Hematopoietic multipotent progenitor cell treated with erythropoietin and hydrocortisone succinate and interleukin-3 and kit ligand, for 8 days (in vitro differentiated cells): ENCODE data around the gene EHBP1L1.

Experiments used
- DNase-seq: peaks from one replicate; pipeline ENCODE4 v3.0.0-alpha.2; 2015

The EHBP1L1 gene

DNA sequence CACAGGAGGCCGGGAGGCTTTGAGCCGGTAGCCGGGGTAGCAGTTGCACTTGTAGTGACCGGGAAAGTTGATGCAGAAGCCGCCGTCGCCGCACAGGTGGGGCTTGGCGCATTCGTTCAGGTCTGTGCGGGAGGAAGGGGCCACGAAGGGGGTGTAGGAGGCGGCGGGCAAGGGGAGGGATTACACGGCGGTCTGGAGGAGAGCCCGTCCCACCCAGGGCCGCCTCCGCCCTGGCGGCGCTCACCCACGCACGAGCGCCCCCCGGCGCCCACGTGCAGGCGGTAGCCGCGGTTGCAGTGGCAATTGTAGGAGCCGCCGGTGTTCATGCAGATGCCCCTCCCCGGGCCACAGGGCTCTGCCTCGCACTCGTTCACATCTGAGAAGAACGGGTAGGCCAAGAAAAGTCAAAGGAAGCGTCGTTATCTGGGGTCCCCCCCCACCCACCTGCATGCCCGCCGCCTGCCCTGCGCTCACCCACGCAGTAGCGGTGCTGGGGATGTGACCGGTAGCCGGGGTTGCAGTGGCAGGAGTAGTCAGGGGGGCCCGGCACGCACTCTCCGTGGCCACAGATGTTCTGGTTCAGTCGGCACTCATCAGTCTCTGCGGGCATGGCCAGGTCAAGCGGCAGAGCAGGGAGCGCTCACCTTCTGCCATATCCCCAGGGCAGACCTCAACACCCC lies 28.3 kb upstream of the EHBP1L1 start:
- no peak for DNase-seq

DNA sequence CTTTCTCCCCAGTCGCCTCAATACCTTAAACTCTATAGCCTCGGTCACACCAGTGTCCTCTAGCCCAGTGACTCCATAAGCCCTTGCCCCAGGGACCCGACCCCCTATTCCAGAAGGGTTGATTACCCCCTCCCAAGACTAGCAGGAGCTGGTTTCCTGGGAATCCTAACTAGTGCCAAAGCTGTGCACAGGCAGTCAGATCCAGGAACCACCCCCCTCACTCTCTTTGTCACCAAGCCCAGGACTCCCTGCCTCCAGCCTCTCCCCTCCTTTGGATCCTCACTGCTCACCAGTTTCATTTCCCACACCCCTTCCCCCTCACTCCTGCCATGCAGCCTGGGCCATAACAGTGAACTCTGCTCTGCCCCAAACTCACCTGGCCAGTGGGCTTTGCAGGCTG lies 27.5 kb upstream of the EHBP1L1 start:
- no peak for DNase-seq

DNA sequence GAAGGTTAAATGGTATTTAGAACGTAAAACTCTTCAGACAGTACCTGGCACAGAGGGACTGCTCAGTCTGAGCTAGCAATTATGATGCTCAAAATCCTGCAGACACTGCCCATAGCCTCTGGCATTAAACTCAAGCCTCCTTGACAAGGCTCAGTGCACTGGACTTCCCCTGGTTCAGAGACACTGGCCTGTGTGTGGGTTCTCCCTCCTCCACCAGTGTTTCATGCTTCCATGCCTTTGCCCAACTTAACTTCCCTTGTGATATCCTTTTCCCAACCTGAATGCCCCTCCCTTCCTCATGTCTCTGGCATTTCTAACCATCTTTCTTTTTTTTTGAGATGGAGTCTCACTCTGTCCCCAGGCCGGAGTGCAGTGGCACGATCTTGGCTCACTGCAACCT lies 26.8 kb upstream of the EHBP1L1 start:
- no peak for DNase-seq

DNA sequence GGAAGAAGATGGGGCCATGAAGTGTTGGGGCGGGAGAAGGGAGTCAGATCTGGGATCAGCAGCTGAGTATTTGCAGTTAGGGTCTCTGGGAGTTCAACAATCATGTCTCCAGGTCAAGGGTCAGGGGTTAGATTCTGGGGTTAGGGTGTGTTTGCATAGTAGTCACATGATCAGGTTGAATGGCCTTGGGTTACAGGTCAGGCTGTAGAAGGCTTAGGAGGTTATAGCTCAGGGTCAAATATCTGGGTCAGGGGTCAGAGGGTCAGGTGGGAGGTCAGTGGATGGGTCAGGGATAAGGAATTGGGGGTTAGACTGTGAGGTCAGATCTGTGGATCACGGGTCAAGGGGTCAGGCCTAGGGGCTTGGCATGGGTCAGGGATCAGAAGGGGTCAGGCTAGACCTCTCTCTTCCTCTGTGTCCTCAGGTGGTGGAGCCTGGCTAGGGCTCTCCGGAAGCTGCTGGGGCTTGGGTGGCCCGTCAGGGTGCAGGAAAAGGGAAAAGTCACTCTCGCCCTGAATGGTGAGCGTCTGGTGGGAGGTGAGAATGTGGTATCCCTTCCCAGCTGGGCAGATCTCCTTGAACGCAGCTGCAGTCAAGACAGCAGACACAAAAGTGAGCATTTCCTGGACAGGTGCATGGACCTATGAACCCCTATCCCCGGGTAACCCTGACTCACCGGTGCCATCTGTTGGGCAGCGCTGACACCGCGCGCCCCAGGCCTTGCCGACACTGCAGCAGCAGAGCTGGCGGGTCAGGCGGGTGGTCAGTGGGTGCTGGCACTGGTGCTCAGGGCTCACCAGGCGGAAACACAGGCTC lies 24.1 kb upstream of the EHBP1L1 start:
- peak; percentile 66 for DNase-seq

DNA sequence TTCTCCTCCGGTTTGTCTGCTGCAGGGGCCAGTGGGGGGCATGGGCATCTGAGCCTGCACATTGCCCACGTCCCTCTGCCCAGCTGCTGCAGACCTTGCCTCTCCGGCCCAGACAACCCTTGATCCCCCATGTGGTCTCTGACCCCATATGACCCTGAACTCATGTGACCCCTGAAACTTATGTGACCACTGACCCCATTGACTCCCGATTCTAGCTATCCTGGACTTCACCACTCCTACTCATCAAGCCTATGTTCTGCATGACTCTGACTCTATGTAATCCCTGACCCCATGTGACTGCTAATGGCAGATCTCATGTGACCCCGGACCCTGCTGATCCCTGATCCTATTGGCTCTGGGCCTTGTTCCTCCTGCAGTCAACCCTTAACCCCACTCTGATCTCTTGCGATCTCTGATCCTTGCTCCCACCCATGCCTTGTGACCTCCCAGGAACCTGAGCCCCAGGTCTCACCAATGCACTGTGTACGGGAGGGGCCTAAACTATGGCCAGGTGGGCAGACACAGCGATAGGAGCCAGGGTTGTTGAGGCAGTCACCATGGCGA lies 23.4 kb upstream of the EHBP1L1 start:
- no peak for DNase-seq

DNA sequence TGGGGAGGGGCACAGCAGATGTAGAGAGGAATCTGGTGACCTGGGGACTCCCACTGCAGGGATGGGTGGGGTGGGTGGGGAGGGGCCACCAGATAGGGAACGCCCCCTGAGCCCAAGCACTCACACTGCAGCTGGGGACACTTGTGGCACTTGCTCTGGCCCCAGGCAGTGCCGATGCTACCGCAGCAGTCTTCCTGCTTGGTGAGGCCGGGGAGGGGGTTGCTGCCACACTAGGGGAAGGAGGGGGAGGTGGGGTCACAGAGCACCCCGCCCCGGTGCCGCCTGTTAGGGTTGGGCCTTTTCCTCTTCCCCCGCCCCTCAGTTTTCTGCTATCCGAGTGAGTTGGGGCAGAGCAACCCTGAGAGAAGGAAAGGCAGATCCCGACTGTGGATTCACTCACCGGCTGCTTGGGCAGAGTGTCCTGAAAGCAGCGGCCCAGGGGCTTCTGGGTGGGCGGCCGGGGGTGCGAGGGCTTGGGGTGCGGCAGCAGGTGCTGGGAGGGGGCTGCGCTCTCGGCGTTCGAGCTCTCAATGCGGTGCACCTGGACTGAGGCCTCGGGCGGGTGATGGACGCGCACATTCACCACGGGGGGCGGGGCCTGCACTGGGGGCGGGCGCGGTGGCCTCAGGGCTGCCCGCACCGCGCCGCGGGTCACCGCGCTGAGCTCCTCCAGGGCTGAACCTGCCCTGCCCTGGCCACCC lies 22.4 kb upstream of the EHBP1L1 start:
- peak; percentile 83 for DNase-seq

DNA sequence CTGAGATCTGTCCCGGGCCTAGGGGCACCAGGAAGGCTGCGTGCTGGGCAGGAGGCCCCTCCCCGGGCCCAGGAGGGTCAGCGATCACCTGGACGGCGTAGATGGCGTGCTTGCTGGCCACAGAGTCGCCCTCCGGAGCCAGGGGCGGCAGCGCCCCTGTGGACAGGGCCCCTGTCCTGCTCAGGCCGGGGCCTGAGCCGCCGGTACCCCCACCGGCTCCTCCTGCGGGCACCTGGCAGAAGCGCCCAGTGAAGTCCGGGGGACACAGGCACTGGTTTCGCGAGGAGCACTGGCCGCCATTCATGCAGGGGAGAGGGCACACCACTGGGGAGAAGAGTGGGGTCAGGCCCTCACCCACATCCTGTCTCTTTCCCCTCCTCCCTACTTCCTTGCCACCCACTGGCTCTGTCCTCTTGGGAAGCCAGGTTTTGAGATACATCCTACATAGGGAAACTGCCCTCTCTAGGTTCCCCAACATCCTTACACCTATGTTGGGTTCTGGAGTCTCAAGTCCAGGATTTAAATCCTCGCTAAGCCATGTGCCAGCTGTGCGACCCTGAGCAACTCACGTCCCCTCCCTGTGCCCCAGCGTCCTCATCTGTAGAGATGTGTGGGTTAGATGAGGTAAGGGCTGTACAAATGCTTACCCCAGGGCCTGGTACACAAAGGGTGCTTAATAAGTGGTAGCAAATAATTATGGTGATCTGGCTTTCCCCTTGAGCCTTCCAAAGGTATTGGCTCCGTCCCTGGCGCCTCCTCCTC lies 21.6 kb upstream of the EHBP1L1 start:
- DNase-seq, result no peak

DNA sequence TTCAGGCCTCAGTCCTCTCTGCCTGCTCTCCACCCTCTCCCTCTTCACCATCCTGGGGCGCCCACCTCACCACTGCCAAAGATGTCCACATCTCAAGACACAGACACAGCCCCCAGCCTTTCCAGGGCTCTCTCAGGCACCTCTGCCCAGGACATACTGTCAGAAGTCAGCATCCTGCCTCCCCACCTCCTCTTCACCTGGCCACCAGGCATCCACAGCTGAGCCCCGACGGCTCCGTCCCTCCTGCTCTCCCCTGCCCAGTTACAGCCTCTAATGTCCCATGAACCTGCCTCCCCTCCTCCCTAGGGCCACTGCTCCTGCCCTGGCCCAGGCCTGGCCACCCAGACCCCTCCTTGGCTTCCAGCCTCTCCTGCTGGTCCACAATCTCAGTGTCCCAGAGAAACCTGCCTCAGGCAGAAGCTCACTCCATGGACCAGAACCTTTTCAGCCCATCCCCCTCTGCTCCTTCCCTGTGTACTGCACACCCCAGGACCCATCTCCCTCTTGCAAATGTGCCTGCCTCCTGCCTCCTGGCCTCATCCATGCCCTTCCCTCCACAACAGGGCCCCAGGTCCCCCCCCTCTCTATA lies 20.9 kb upstream of the EHBP1L1 start:
- DNase-seq, result no peak

DNA sequence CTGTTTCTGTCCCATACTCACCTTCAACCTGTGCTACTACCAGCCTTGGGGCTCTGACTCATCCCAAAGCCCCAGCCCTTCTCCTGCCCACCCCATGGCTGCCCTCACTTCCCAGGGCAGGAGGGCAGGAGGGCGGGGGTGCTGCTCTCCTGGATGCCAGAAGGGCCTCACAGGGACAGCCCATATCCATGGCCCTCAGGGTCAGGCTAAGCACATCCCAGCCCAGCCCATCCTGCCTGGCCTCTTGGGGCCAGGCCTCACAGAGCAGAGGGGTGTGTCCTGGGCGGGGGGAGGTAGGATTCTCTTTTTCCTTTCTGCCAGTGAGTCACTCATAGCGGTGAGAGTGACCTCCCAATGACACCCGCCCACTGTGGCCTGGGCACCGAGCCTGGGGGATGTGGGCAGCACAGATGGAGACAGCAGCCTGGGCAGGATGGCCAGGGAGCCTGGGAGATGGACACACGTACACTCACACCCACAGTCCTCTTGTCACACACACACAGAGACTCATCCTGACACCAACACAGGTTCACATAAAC lies 20.1 kb upstream of the EHBP1L1 start:
- peak; percentile 43 for DNase-seq

DNA sequence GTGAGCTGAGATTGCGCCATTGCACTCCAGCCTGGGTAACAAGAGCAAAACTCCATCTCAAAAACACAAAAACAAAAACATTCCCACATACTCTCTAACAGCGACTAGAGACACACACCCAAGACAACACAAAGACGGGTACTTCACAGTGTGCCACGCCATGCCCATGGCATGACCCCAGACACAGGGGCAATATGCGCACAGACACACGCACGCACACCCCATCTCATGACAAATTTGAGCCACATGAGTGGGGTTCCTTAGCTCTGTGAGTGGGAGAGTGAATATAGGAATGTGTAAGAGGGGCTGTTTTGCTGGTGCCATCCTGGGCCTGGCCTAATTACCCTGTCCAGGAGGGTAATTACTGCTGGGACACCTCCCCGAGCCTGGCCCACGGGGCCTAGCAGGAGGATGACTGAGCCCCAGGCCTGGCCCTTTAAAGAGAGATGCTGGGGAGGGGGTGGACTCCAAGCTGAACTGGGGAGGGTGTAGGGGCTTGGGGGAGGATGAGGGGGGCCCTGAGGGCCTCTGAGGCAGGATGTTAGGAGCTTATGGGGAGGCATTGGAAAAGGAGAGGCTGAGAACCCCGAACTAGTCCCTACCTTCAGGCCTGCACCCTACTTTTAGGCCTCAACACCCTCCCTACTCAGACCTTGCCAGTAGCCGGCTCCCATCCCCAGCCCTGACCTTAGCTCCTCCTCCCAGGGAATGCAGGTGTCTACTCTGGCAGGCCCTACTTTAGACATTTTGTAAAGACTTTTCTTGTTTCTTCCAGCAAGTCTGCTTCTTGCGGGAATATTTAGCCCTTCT lies 19.2 kb upstream of the EHBP1L1 start:
- DNase-seq, result no peak

DNA sequence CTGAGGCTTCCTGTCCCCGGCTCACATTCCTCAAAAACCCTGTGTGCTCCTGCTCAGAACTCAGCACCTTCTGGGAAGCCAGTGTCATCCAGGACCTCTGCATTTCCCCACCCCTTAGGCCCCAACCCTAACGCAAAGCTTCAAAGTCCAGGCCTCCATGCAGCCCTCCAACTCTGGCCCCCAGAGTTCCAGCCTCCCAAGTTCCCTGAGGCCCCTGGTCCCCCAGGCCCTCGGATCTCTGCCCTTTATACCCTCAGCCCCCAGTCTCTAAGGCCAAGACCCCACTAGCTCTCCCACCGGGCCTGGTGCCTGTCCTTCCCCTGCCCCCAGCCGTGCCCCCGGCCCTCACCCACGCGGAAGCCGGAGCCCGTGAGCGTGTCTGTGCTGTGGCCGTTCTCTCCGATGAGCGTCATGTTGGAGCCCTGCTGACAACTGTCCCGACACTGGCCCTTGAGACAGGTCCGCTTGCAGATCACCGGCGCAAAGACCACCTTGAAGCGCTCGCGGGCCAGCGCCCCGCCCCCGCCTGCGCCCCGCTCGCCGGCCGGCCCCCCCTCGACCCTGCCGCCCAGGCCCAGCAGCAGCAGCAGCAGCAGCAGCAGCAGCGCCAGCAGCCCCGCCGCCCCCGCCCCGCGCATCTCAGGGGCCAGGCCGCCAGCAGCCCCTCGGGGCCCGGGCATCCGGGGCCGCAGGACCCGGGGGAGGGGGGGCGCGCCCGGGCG lies 18.4 kb upstream of the EHBP1L1 start:
- DNase-seq, result no peak

DNA sequence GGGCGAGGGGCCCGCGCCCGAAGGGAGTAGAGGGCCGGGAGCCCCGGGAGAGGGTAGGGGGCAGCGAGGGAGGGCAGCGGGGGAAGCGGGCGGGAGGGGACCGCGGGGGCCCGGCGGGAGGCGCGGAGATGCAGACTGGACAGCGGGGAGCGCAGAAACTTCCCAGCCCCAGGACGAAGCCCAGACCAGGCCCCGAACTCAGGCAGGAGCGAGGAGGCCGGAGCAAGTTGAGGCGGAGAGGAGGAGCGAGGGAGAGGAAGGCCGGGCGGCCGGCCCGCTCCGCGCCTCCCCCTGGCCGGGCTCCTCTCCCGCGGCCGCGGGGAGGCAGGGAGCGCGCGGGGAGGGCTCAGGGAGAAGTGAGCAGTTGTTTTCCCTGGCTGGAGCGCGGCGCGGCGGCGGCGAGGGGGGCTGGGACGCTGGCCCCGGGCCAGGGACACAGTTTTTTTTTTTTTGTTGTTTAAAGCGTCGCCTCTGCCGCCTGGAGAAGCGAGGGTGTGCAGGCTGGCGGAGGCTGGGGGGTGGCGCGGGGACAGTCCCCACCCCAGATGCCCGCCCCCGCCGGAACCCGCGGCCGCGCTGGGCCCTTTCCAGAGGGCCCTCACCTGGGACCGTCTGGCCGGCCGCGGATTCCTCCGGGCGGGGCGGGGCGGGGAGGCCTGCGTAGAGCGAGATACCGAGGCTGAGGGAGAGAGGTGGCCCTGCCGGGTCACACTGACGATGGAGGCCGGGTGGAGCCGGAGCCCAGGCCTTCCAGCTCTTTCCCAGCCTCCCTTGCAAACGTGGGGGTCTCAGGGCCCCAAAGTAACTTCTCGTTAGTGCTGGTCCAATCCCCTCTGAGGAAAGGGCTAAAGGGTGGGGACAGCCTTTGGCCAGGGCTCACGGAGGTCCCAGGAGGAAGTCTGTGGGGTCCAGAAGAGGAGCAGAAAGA lies 17.6 kb upstream of the EHBP1L1 start, which contains the start of gene LTBP3:
LTBP3 (minus strand) TSS at position 358 of the 928 bp plus-strand sequence. CDS start 400 bp downstream, outside the sequence.
- DNase-seq, result peak; percentile 73

DNA sequence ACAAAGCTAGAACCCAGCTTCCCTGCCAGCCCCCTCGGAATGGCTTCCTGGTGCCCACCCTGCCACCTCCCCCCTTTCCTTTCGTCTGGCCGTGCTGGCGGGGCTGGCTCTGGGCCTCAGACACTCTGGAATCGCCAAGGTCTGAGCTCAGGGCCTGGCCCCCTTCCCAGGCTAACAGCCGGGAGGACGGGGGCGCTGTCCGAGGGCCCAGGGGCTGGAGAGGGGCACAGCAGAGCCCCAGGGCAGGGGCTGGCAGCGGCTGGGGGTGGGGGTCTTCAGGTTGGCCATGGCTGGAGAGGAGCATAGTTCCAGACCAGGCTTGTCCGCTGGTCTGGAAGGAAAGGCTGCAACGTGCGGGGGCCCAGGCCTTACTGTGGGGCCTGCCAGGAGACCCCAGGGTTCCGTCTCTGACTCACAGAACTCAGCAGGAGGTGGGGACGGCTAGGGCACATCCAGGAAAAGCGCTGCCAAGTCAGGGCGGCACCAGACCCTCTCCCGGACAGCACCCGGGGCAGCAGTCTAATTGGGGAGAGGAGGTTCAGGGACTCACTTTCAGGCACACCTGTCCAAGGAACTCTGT lies 16.8 kb upstream of the EHBP1L1 start:
- no peak for DNase-seq

DNA sequence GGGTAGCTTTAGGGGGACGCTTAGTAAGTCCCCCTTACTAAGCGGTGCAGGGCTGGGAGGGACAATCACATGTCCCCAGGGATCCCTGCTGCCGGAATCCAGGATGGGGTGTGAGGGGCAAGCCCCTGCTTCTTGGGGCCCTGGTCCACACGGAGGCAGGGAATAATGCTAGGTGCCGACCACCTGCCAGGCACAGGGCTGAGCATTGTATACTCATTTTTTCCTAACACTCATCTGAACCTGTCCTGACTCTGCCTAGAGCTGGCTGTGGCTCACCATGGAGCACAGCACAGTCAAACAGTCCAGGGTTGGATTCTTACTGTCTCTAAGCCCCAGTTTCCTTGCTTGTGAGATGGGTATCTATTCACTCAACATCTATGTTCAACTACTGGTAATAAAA lies 16.3 kb upstream of the EHBP1L1 start:
- no peak for DNase-seq

DNA sequence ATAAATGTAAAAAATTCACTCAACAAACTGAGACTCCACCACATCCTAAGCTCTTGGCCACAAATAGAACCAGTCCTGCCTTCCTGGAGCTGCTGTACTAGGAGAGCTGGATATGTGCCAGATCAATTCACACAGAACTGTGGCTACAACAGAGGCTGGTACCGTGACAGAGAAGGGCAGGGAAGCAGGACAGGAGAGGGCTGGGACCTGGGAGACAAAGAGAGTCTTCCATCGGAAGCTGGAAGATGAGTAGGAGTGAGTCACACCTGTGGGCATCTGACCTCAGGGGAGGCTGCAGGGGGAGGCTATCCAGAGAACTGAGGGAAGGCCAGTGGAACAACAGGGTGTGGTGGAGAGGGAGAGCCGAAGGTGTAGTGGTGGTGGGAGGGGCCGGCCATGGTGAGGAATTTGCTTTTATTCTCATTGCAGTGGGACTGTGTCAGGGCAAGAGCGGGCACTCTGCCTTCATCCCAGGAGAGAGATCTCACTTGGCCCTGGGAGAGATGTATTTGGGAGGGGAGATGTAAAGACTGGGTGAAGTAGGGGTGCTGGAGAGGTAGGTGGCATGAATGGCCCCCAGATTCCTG lies 15.8 kb upstream of the EHBP1L1 start:
- DNase-seq, result peak; percentile 74

DNA sequence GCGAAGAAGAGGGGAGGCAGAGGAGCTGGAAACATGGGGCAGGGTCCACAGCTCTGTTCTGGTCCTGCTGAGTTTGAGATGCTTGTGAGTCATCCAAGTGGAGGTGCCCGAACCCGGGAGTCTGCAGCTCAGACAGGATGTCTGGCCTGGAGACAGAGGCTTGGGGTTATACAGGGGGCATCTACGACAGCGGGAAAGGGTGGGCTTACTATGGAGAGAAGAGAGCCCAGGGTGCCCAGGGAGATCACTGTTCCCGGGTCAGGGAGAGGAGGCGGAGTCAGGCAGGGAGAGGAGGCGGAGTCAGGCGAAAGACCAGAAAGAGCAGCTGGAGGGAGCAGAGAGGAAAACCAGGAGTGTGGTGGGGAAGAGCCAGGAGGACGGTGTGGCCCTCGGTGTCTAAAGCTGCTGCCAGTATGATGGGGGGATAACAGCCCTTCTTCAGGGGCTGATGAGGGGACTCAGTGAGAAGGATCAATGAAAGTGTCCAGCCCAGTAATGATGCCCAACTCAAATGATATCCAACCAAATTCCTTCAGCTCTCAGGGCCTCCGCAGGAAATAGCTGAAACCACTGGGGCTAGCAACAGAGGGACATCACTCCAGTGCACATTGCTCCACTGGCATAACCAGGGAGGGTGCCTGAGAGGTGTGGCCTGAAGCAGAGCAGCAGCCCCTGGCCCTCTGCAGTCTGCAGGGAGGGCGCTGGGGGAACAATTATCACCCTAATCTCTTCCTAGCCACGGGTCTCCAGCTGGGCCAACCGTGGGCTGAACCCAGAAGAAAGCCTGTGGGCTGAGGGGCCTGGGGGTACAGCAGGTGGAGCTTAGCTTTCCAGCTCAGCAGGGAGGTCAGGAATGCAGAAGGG lies 15.1 kb upstream of the EHBP1L1 start:
- DNase-seq, result no peak

DNA sequence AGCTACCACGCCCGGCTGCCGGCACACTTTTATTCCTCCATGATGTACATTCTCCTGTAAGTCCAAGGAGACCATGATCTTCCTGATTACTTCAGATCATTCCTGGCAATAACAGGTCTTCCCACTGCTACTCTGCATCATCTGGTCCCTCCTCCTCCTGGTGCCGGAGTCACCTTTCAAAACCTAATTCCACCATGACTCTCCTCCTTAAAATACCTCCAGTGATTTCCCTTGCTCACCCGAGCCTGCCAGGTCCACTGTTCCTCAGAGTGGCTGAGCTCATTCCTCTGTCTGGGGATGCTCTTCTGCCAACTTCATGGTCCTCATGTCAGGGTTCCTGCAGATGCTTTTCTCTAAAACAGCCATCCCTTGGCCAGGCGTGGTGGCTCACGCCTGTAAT lies 13.8 kb upstream of the EHBP1L1 start:
- DNase-seq, result no peak
